GM12878 (cell line): ENCODE data around the gene MAP4K2. TPM values are rescaled to one million over a fixed set of nuclear protein-coding genes. Genes with fewer than 3 reads are reported as not detected.

Source experiments
- CHD4 ChIP-seq: fragments of 200-600 bp; sonication (generic); IDR thresholded peaks from 2 replicates; pipeline ENCODE4 v1.6.1; 2016; ENCODE audit warnings: mild to moderate bottlenecking
- CREB1 ChIP-seq: IDR thresholded peaks from 2 replicates; pipeline ENCODE4 v1.6.1; 2012; ENCODE audit warnings: low read depth, mild to moderate bottlenecking, inconsistent platforms
- CTCF ChIP-seq, 3 experiments: IDR thresholded peaks in 2 of 3; conservative IDR thresholded peaks in 1 of 3; 2 replicates each; pipeline ENCODE4 v1.5.1; 2011; ENCODE audit warnings: low read depth in 3 of 3, low read length in 3 of 3, mild to moderate bottlenecking in 3 of 3, control low read depth in 2 of 3, moderate library complexity in 2 of 3, inconsistent platforms in 1 of 3, mixed read lengths in 1 of 3; ENCODE audit not compliant: control insufficient read depth in 2 of 3, insufficient read depth in 1 of 3; ENCODE audit errors: extremely low read depth in 1 of 3
- FOXK2 ChIP-seq: fragments of 450-650 bp; IDR thresholded peaks from 2 replicates; pipeline ENCODE4 v1.6.1; 2017; ENCODE audit warnings: mild to moderate bottlenecking, moderate library complexity
- GABPA ChIP-seq: IDR thresholded peaks from 2 replicates; pipeline ENCODE4 v1.6.1; 2014; ENCODE audit warnings: antibody characterized with exemption, low read depth, mild to moderate bottlenecking, inconsistent platforms
- HDAC6 ChIP-seq: fragments of 200-600 bp; sonication (generic); IDR thresholded peaks from one replicate; pipeline ENCODE4 v1.8.0; 2017; ENCODE audit warnings: antibody characterized with exemption; ENCODE audit not compliant: unreplicated experiment
- HSF1 ChIP-seq: fragments of 150-350 bp; IDR thresholded peaks from 2 replicates; pipeline ENCODE4 v1.6.1; 2014; ENCODE audit warnings: mild to moderate bottlenecking, low read depth, low read length
- JUNB ChIP-seq: IDR thresholded peaks from 2 replicates; pipeline ENCODE4 v1.6.1; 2016; ENCODE audit warnings: antibody characterized with exemption, mild to moderate bottlenecking
- KLF5 ChIP-seq: fragments of 450-650 bp; IDR thresholded peaks from 2 replicates; pipeline ENCODE4 v1.6.1; 2014; ENCODE audit warnings: mild to moderate bottlenecking; ENCODE audit not compliant: partially characterized antibody
- MEF2A ChIP-seq: IDR thresholded peaks from 2 replicates; pipeline ENCODE4 v1.6.1; 2011; ENCODE audit warnings: low read depth, mild to moderate bottlenecking, low read length, moderate library complexity; ENCODE audit not compliant: insufficient read depth
- NR2C1 ChIP-seq: fragments of 450-650 bp; IDR thresholded peaks from 2 replicates; pipeline ENCODE4 v1.6.1; 2017; ENCODE audit warnings: antibody characterized with exemption, mild to moderate bottlenecking, moderate library complexity
- POLR2AphosphoS2 ChIP-seq: IDR thresholded peaks from 2 replicates; pipeline ENCODE4 v1.6.1; 2011; ENCODE audit warnings: low read depth, mild to moderate bottlenecking, low read length, improper control_type of control experiment, moderate library complexity
- RAD21 ChIP-seq: IDR thresholded peaks from 2 replicates; pipeline ENCODE4 v1.6.1; 2011; ENCODE audit warnings: mild to moderate bottlenecking, low read depth, low read length, moderate library complexity; ENCODE audit not compliant: insufficient read depth
- RAD51 ChIP-seq: fragments of 450-650 bp; IDR thresholded peaks from 2 replicates; pipeline ENCODE4 v1.6.1; 2016; ENCODE audit warnings: moderate library complexity, mild to moderate bottlenecking, inconsistent platforms
- RFX5 ChIP-seq: IDR thresholded peaks from 2 replicates; pipeline ENCODE4 v1.6.1; 2011; ENCODE audit warnings: low read depth, low read length, improper control_type of control experiment
- SREBF1 ChIP-seq: IDR thresholded peaks from 2 replicates; pipeline ENCODE4 v1.6.1; 2012; ENCODE audit warnings: mild to moderate bottlenecking, low read length
- ZBTB40 ChIP-seq: fragments of 450-650 bp; IDR thresholded peaks from 2 replicates; pipeline ENCODE4 v1.6.1; 2016; ENCODE audit warnings: mild to moderate bottlenecking, moderate library complexity, borderline replicate concordance
- ZNF687 ChIP-seq: fragments of 450-650 bp; IDR thresholded peaks from 2 replicates; pipeline ENCODE4 v1.6.1; 2017; ENCODE audit warnings: mild to moderate bottlenecking, moderate library complexity
- polyA plus RNA-seq, 11 experiments: library from polyadenylated mRNA; depleted of rRNA in 4 of 11; unstranded in 6 of 11; stranded (reverse) in 5 of 11; fragments of >200 nt; fragmentation: Nextera tagmentation in 4 of 11; fragmentation: Illumina TruSeq in 1 of 11; extraction: Ambion mirVana in 4 of 11; extraction: Trizol in 1 of 11; gene quantifications; 1 replicate in 1 of 11; 2 replicates in 10 of 11; pipeline versions ENCODE4 v1.2.1 to v1.2.3, GENCODE V29; 2011 to 2016; ENCODE audit warnings: inconsistent platforms in 2 of 11, missing spikeins in 2 of 11, low read depth in 1 of 11
- total RNA-seq, 4 experiments: library from RNA; depleted of rRNA in 3 of 4; stranded (reverse); fragments of >200 nt in 3 of 4; fragmentation: Illumina TruSeq in 1 of 4; extraction: Trizol in 1 of 4; gene quantifications; 2 replicates each; pipeline versions ENCODE4 v1.2.1 to v1.2.3, GENCODE V29; 2013 to 2021

MAP4K2 gene
- total and polyA plus RNA-seq, 10 of the 15 experiments (the other 5 are each of a cell fraction or from before 2014, with no cell fraction given): 0.98 to 78.1 (median 48.9) TPM

- TF ChIP-seq ZNF687 (0 out of 2 replicates have a peak, but pooled peaks have one; percentile 31), CTCF (IDR thresholded peaks at IDR 0.05 in 2 of 3, conservative IDR thresholded peaks at IDR 0.05 in 1 of 3; ENCODE audit: control insufficient read depth in 2 of 3, extremely low read depth in 1 of 3, insufficient read depth in 1 of 3, low read depth in 3 of 3, low read length in 3 of 3) (no peak), GABPA (no peak), RAD51 (no peak), MEF2A (no peak), POLR2AphosphoS2 (peak; percentile 88), HSF1 (no peak), SREBF1 (no peak), KLF5 (no peak), JUNB (no peak), CHD4 (no peak), CREB1 (no peak), ZBTB40 (no peak), NR2C1 (no peak), RFX5 (no peak), FOXK2 (no peak), HDAC6 (no peak), RAD21 (no peak)
Measured at GRCh38 chr11:64851831-64852351, 48.9 kb upstream of the MAP4K2 start (continued).
